GM08714 (cell line): ENCODE data around the gene C11orf71.

Experiments used
- H3K4me3 ChIP-seq: fragments of 200-500 bp; sonication (Bioruptor generic); 2 replicates; pipeline ENCODE4 v1.5.1; 2014; ENCODE audit warnings: mild to moderate bottlenecking, low read length, inconsistent platforms
- ZNF274 ChIP-seq: IDR thresholded peaks from 2 replicates; pipeline ENCODE4 v1.6.1; 2012; ENCODE audit warnings: mild to moderate bottlenecking, low read depth, low read length

C11orf71 gene

GRCh38 chr11:114430290-114430689 lies 30.0 kb upstream of the C11orf71 start:
- H3K4me3 ChIP-seq = no peak overlapping the region
- no peak for TF ChIP-seq ZNF274

GRCh38 chr11:114426280-114426679 lies 26.0 kb upstream of the C11orf71 start:
- no peak overlapping the region for H3K4me3 ChIP-seq
- TF ChIP-seq ZNF274 = no peak

GRCh38 chr11:114416441-114416961 lies 16.2 kb upstream of the C11orf71 start:
- no peak overlapping the region for H3K4me3 ChIP-seq
- no peak for TF ChIP-seq ZNF274

- no peak for TF ChIP-seq ZNF274
- H3K4me3 ChIP-seq = no peak overlapping the region
Observed at GRCh38 chr11:114413958-114414357, 13.6 kb upstream of the C11orf71 start.

GRCh38 chr11:114412946-114413345 lies 12.6 kb upstream of the C11orf71 start:
- TF ChIP-seq ZNF274 = no peak
- H3K4me3 ChIP-seq = no peak overlapping the region

- TF ChIP-seq ZNF274 = no peak
Observed at GRCh38 chr11:114401311-114401710, 1.0 kb upstream of the C11orf71 start.

GRCh38 chr11:114400915-114401223 lies 558 bp upstream of the C11orf71 start:
- H3K4me3 ChIP-seq = peak overlapping the region; percentile 96
- TF ChIP-seq ZNF274 = no peak

More at GRCh38 chr11:114401311-114401710, 1.0 kb upstream of the C11orf71 start:
- H3K4me3 ChIP-seq = peak overlapping the region; percentile 96; the same call in 1 of the 2 replicates

- TF ChIP-seq ZNF274 = no peak
- H3K4me3 ChIP-seq = peak overlapping the region; percentile 70
Observed at GRCh38 chr11:114399490-114400215, 658 bp downstream of the C11orf71 start.

- TF ChIP-seq ZNF274 = no peak
- no peak overlapping the region for H3K4me3 ChIP-seq
Observed at GRCh38 chr11:114398303-114398920, 1.9 kb downstream of the C11orf71 start.

- no peak overlapping the region for H3K4me3 ChIP-seq
- no peak for TF ChIP-seq ZNF274
Observed at GRCh38 chr11:114397349-114397982, 2.8 kb downstream of the C11orf71 start.

GRCh38 chr11:114396916-114397315 lies 3.4 kb downstream of the C11orf71 start:
- TF ChIP-seq ZNF274 = no peak
- no peak overlapping the region for H3K4me3 ChIP-seq

GRCh38 chr11:114395736-114396135 lies 4.6 kb downstream of the C11orf71 start:
- H3K4me3 ChIP-seq = no peak overlapping the region
- no peak for TF ChIP-seq ZNF274

- no peak for TF ChIP-seq ZNF274
- H3K4me3 ChIP-seq = no peak overlapping the region
Observed at GRCh38 chr11:114392735-114393667, 7.3 kb downstream of the C11orf71 start.

GRCh38 chr11:114386545-114386944 lies 13.8 kb downstream of the C11orf71 start:
- TF ChIP-seq ZNF274 = no peak
- no peak overlapping the region for H3K4me3 ChIP-seq
